AG09309 (cell line): ENCODE results near the gene CHI3L2.

ENCODE experiments used
- DNase-seq: peaks from one replicate; pipeline ENCODE4 v3.0.0-alpha.2; 2010; ENCODE audit warnings: low read depth
- H3K4me3 ChIP-seq: 2 replicates; pipeline ENCODE4 v1.5.1; 2011; ENCODE audit warnings: mild to moderate bottlenecking, low read depth, low read length, moderate library complexity; ENCODE audit not compliant: control insufficient read depth
- TF ChIP-seq, protein P1 (sequence below): IDR thresholded peaks from 2 replicates; pipeline ENCODE4 v1.5.1; 2011; ENCODE audit warnings: mild to moderate bottlenecking, low read depth, low read length, inconsistent platforms; ENCODE audit not compliant: insufficient read depth, control insufficient read depth; ENCODE audit errors: missing control alignments

Gene CHI3L2

GRCh38 chr1:111236379-111236778, 8.9 kb downstream of the CHI3L2 start:
- DNase-seq = no peak
- no peak overlapping the region for H3K4me3 ChIP-seq
- TF ChIP-seq, protein P1, sequence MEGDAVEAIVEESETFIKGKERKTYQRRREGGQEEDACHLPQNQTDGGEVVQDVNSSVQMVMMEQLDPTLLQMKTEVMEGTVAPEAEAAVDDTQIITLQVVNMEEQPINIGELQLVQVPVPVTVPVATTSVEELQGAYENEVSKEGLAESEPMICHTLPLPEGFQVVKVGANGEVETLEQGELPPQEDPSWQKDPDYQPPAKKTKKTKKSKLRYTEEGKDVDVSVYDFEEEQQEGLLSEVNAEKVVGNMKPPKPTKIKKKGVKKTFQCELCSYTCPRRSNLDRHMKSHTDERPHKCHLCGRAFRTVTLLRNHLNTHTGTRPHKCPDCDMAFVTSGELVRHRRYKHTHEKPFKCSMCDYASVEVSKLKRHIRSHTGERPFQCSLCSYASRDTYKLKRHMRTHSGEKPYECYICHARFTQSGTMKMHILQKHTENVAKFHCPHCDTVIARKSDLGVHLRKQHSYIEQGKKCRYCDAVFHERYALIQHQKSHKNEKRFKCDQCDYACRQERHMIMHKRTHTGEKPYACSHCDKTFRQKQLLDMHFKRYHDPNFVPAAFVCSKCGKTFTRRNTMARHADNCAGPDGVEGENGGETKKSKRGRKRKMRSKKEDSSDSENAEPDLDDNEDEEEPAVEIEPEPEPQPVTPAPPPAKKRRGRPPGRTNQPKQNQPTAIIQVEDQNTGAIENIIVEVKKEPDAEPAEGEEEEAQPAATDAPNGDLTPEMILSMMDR = no peak

GRCh38 chr1:111236806-111237205, 9.3 kb downstream of the CHI3L2 start:
- no peak for DNase-seq
- no peak overlapping the region for H3K4me3 ChIP-seq
- TF ChIP-seq, protein P1 = no peak

DNA sequence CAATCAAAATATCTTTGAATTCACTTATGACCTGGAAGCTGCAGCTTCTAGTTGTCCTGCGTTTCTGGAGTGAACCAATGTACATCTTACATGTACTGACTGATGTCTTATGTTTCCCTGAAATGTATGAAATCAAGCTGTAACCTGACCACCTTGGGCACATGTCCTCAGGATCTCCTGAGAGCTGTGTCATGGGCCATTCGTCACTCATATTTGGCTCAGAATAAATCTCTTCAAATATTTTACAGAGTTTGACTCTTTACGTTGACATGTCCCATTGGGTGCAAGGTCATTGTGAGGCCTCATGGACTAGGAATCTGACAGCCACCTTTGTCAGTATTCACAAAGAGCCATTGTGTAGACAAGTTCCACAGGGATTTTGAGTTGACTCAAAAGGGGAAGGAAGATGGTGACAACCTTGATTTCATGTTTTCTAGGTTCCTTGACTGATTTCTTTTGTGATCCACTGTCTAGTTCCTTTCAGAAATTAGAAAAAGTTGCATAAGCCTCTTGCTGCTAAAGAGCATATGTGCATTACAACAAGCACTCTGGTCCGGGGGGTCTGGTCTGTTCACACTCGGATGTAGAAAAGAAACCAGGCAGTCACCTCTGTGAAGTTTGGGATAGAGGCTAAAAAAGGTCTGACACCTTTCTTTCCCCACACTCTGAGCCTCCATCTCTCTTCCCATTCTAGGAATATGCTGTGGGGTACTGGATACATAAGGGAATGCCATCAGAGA, 10.7 kb downstream of the CHI3L2 start:
- TF ChIP-seq, protein P1 = no peak
- H3K4me3 ChIP-seq = no peak overlapping the region
- DNase-seq = no peak

DNA sequence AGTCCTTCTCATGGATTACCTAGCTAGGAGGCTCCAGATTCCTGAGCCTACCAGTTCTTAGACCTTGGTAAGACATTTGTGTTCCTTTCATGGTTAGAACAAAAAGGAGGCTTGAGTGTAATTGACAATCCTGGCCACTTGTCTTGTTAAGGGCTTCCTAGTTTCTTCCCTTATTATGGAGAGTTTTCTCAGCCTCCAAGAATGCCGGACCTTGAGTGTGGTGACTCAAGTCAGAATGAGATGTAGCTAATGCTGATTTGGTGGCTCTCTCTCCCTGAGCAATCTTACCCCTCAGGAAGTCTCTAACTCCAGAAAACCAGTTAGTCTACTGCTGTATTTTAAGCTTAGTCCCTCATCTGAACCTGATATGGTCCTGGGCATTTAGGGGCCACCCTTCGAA, 14.3 kb downstream of the CHI3L2 start:
- TF ChIP-seq, protein P1 = no peak
- no peak overlapping the region for H3K4me3 ChIP-seq
- no peak for DNase-seq

GRCh38 chr1:111242805-111243523, 15.5 kb downstream of the CHI3L2 start:
- TF ChIP-seq, protein P1 = no peak
- no peak for DNase-seq
- H3K4me3 ChIP-seq = no peak overlapping the region

- TF ChIP-seq, protein P1 = no peak
- H3K4me3 ChIP-seq = no peak overlapping the region
- no peak for DNase-seq
These were observed 19.8 kb downstream of the CHI3L2 start for GRCh38 chr1:111247125-111247838.
